SK-MEL-5 (cell line): ENCODE results near the gene OARD1. TPM values are rescaled to one million over a fixed set of nuclear protein-coding genes. Genes with fewer than 3 reads are reported as not detected.

Experiments
- DNase-seq: peaks from one replicate; pipeline ENCODE4 v3.0.0-alpha.2; 2016; ENCODE audit warnings: low read depth, low spot score
- in situ Hi-C: cut with HindIII; loops from 2 replicates; pipeline ENCODE4 v1.10.0; 2016; ENCODE audit warnings: low sequenced_read_pairs, high pct_unique_total_duplicates, low pct_unique_long_range_greater_than_20kb
- total RNA-seq: library from RNA; depleted of rRNA; stranded (reverse); fragments of >200 nt; shearing (Covaris generic); gene quantifications from 2 replicates; pipeline ENCODE4 v1.2.3, GENCODE V29; 2014

The OARD1 gene
- total RNA-seq, 1 experiment from 2014 or later, result 20.2 TPM

- peak; percentile 22 for DNase-seq
- in situ Hi-C loops, result no loop called here
Measured at GRCh38 chr6:41040101-41040939, 31.8 kb downstream of the OARD1 start.

DNA sequence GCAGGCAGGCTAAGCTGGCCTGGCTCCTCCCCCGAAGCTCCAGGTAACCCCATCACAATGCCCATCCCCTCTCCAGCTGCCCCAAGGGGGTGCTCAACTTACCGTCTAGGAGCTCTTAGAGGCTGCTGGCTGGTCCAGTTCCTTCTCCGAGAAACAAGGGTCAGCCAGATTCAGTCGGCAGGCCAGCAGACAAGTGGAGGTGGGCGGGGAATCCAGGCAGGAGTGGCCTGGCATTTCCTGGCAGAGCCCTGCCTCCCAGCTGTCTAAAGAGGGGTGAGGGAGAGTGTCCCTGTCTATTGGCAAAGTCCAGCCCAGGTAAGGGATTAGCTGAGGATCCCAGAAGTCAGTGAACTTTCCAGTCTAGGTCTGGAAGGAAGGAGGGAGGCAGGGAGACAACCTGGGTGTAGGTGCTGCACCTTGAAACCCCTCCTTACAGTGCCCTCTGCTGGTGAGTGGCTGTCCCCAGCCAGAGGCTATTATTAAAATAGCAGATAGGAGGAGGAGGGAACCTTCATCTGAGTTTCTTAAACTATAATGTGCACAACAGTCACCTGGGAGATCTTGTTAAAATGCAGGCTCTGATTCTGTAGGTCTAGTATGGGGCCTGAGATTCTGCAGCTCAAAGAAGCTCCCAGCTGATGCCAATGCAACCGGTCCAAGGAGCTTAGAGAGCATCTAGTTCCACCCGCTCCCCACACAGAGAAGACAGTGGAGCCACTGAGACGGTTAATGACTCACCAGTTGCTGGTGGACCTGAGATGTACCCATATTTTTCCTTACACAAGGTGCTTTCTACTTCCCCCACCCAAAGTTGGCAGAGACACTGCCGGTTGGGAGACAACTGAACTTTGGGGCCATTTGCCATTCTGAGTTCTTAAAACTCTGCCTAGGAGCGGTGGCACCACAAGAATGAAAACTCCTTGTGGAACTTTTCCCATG is 32.8 kb downstream of the OARD1 start, which contains the start of gene UNC5CL:
TSS of gene UNC5CL (minus strand) at position 162 of the 939 bp plus-strand sequence. CDS start 4,147 bp downstream, outside the sequence.
- in situ Hi-C loops, result no loop called here
- peak; percentile 61 for DNase-seq

DNA sequence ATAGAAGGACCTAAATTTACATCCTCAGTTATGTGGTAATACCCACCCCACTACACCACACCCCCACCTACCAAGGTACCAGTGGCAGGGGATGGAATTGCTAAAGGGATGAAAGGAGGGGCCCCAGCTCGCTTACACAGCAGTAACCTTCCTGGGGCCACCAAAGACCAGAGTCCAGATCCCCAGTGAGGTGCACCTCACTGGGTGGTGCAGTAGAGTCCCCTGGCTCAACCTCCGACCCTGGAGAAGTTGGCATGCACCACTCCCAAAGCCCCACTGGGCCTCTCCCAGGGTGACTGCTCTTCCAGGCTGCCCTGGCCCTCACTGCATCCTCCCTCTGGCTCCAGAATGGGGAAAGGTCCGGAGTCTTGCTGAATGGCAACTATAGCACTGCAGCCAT is 34.0 kb downstream of the OARD1 start:
- no peak for DNase-seq
- in situ Hi-C loops, result no loop called here

GRCh38 chr6:41037107-41037900 is 34.9 kb downstream of the OARD1 start:
- no peak for DNase-seq
- in situ Hi-C loops, result no loop called here

- in situ Hi-C loops, result no loop called here
- peak; percentile 22 for DNase-seq
Measured at GRCh38 chr6:41036601-41037000, 35.6 kb downstream of the OARD1 start.

GRCh38 chr6:41036186-41036585 is 36.0 kb downstream of the OARD1 start:
- in situ Hi-C loops, result no loop called here
- peak; percentile 34 for DNase-seq

GRCh38 chr6:41033776-41034175 is 38.4 kb downstream of the OARD1 start:
- DNase-seq, result no peak
- in situ Hi-C loops, result no loop called here

DNA sequence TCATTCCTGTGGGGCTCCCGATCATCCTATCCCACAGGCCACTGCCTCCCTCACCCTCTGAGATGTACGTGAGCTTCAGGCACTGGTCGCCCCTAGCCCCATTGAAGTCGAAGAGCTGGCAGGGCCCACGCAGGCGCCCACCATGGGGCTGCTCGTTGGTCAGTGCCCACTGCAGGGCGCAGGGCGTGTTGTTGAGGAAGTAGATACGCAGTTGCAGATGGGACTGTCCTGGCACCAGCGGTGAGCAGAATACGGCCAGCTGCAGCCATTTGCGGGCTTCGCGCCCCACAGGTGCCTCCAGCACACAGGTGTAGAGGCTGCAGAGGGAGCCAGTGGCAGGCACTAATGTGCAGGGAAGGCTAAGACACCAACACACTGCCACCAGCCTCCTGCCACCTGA is 39.3 kb downstream of the OARD1 start:
- in situ Hi-C loops, result no loop called here
- DNase-seq, result no peak

GRCh38 chr6:41028561-41029412 is 43.4 kb downstream of the OARD1 start:
- in situ Hi-C loops, result no loop called here
- DNase-seq, result no peak

- in situ Hi-C loops, result no loop called here
- peak; percentile 74 for DNase-seq
Measured at GRCh38 chr6:41027799-41028560, 44.2 kb downstream of the OARD1 start.

DNA sequence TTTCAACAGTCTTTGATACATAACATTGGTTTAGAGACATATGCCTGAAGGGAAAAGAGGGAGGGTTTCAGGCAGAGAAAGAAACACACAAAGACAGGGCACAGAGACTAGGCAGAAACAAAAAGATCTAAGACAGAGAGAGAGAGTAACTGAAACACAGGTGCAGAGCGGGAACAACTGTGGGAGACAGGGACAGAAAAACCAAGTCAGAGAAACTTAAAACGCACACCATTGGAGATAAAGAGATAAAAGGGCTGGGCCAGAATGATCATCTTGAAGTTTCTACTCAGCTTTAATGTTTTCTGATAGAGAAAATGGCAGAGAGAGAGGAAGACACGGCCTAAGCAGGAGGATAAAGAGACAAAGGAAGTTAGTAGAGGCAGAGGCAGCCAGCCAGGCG is 44.9 kb downstream of the OARD1 start:
- in situ Hi-C loops, result no loop called here
- DNase-seq, result no peak

- DNase-seq, result peak; percentile 42
- in situ Hi-C loops, result no loop called here
Measured at GRCh38 chr6:41025966-41026530, 46.1 kb downstream of the OARD1 start.

GRCh38 chr6:41023114-41023513 is 49.0 kb downstream of the OARD1 start:
- in situ Hi-C loops, result no loop called here

DNA sequence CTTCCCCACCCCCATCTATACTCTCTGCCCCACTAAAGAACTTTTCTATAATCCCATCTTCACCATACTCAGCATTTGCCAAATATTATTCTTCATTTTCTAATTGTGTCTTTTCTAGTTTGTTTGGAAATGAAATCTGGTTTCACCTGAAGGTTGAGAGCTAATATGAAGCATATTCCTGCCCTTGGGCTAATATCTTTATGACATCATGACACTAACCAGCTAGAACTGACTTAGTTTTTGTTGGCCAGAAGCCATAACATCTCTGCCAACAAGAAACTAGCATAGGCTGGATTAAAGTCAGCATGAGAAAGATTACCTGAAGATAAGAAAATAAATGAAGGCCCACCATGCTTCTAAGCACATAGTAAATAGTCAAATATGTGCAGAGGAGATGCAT is 49.9 kb downstream of the OARD1 start:
- no peak for DNase-seq
- in situ Hi-C loops, result no loop called here

More at GRCh38 chr6:41023114-41023513, 49.0 kb downstream of the OARD1 start:
- no peak for DNase-seq

- peak; percentile 41 for DNase-seq
- in situ Hi-C loops, result no loop called here
Measured at GRCh38 chr6:41021832-41022231, 50.3 kb downstream of the OARD1 start.

- no peak for DNase-seq
- in situ Hi-C loops, result no loop called here
Measured at GRCh38 chr6:41017663-41018062, 54.5 kb downstream of the OARD1 start.
